Erythroblast (primary cell): ENCODE data around the gene LRP2.

ENCODE experiments used
- GATA1 ChIP-seq: IDR thresholded peaks from 2 replicates; pipeline ENCODE4 v1.6.1; 2011; ENCODE audit warnings: low read depth, mild to moderate bottlenecking, control low read depth, low read length, moderate library complexity
- POLR2A ChIP-seq: IDR thresholded peaks from 2 replicates; pipeline ENCODE4 v1.6.1; 2011; ENCODE audit warnings: mild to moderate bottlenecking, low read length

DNA sequence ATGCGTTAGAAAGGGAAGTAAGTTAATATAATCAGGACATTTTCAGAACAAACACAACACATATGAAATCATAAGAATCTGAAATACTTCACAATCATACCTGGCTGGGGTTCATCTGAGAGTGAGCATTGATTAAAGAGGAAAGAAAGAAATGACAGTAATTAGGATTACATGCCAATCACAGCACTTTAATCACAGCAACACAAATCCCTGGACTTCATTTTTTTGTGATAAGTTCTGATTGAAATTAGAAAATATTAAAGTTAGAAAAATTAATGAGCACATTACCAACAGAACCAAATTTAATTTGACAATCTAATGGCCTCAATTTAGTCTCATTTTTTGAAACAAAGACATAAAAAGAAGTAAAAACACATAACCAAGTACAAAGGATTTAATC lies 121.9 kb downstream of the LRP2 start:
- no peak for TF ChIP-seq POLR2A
- TF ChIP-seq GATA1: no peak
